HG02798 (cell line): Measurements from ENCODE around the gene LILRA6.
"Not testable (repeated sequence)": the region's sequence is repeated elsewhere in the genome, so short reads cannot be mapped to it uniquely, and the experiment has no call there.

Experiments
- ATAC-seq: cut with Tn5 transposase; IDR thresholded peaks from one replicate; pipeline ENCODE4 v1.9.1; 2021; ENCODE audit warnings: mild to moderate bottlenecking; ENCODE audit not compliant: unreplicated experiment, poor library complexity

Gene LILRA6

DNA sequence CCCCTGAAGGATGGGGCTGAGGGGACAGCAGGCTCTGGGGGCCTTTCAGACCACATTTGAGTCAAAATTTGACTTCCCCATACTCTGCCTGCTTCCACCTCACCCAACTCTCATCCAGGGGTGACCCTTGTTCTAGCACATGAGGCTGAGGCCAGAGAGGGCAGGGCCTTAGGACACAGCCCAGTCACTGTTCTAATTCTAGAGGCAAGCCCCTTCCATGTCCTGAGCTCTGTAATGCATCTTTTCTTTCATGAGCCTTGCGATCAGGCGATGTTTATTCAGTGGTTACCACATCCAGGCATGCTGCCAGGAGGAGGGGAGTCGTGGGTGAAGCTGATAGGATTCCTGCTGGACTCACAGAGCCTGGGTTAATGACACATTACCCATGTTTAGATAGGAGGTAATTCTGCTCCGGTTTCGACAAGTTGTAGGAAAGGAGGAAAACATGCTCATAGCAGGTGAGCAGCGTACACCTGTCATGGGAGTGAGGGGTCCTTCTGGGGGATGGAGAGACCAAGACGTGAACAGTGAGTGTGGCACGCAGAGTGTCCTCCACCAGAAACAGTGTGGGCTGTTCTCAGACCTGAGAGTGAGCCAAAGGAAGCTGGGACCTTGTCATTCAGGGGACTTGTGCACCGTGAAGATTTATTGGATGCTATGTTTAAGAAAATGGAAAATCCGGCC lies 32.6 kb downstream of the LILRA6 start:
- no peak for ATAC-seq

DNA sequence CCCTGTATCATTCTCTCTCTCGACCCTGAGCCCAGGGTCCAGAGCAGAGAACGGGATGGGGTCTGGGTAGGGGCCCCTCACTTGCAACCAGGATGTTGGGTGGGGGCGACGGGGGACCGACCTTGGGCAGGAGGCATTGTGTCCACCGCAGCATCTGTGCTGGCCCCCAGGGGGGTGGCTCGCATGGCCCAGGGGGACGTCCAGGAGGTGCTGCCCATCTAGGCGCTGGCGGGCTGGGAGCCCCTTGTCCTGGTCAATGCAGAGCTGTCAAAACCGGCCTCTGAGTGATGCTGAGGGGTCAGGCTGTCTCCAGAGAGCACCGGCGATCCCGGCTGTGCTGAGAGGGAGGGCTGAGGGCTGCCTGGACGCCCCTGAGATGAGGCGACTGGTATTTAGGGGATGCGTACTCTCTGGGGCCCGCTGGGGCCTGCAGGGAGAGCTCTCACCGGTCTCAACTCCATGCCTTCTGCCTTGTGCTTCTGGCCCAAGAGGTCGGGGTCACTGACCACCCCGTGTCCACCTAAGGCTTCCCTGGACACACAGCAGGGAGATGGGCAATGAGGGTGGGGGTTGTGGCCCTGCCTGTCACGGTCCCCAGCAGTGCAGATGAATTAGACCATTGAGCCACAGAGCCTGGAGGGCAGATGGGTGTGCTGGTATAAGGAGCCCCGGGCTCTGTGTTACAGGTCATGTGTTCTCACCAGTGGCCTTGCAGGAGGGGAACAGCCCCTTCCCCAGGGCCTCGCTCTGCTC lies 33.4 kb downstream of the LILRA6 start:
- no peak for ATAC-seq

DNA sequence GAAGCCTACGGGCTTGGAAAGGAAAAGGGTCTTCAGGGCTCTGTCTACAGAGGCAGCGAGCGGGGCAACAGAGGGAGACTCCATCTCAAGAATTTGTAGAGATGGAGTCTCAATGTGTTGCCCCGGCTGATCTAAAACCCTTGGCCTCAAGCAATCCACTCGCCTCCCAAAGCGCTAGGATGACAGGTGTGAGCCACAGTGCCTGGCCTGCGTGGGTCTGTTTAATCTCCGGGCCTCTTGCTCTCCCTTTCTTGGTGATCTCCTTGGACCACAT lies 33.9 kb downstream of the LILRA6 start:
- ATAC-seq, result no peak

DNA sequence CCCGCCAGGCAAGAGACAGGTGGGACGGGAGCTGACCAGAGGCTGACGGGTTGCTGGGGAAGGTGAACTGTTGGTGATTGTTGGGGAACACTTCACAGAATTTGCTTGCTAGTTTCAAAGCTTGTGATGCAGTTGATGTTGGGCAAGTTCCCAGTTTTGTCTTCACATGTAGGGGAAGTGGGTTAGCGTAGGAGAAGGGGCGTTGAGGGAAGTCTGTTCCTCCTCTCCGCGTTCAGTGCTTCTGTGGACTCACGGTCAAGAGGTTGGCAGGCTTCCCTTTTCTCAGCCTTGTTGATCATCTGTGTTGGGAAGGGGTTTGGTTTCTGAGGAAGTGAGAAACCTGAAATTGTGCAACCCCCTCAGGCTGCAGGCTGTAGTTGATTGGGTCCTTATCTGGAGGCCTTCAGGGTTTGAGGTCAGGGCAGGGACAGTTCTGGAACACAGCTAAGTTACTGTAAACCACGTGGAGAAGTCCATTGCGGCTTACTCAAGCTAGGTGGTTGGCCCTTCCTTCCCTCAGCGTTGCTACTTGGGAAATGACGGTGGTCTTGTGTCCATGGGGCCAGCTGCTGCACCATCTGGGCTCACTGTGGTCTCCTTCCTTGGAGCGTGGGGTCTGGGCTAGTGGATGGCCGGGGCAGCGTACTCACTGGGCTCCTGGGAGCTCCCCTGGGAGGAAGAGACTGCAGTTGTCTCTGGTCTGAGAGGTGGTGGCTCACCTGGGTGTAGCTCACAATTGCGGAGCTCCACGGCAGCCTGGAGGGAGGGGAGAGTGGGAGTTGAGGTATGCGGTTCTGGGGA lies 34.4 kb downstream of the LILRA6 start:
- ATAC-seq, result peak; percentile 36

DNA sequence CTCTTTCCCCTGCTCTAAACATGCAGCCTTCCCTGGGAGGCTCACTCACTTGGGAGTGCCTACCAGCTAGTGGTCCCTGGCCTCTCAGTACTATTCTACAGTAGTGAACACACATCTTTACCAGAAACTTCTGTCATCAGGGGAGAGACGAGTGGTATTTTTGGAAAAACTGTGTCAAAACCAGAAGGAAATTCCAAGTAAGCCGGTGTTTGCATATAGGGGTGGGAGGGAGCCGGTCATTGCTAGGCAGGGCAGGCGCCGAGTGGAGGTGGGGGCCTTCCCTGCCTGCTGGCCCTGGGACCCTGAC lies 35.0 kb downstream of the LILRA6 start:
- ATAC-seq, result no peak

DNA sequence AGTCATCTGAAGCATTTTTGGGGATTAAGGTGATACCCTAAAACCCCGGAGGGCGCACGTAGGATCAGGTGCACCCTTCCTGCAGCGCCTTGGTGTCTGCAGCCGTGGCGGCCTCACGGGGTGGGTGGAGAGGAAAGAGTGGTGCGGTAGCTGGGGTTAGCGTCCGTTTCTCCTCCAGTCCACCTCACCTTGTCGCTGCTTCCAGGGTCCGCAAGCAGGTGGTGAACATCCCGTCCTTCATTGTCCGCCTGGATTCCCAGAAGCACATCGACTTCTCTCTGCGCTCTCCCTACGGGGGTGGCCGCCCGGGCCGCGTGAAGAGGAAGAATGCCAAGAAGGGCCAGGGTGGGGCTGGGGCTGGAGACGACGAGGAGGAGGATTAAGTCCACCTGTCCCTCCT lies 35.4 kb downstream of the LILRA6 start:
- not testable (repeated sequence) for ATAC-seq

DNA sequence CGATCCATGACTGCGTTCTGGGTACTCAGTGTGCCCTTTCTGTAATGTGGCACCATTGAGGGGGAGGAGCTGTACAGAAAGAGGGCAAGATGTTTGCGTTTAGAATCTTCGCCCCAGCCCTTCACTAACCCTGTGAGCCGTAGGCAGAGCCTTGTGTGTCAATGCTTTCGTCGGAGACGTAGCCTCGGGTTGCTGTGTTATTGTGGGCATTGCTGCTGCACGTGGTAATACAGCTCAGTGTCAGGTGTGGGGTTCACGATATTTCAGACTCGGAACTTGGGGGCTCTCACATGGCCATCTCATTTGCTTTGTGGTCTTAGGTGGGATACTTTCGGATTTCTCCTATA lies 35.8 kb downstream of the LILRA6 start:
- no peak for ATAC-seq

DNA sequence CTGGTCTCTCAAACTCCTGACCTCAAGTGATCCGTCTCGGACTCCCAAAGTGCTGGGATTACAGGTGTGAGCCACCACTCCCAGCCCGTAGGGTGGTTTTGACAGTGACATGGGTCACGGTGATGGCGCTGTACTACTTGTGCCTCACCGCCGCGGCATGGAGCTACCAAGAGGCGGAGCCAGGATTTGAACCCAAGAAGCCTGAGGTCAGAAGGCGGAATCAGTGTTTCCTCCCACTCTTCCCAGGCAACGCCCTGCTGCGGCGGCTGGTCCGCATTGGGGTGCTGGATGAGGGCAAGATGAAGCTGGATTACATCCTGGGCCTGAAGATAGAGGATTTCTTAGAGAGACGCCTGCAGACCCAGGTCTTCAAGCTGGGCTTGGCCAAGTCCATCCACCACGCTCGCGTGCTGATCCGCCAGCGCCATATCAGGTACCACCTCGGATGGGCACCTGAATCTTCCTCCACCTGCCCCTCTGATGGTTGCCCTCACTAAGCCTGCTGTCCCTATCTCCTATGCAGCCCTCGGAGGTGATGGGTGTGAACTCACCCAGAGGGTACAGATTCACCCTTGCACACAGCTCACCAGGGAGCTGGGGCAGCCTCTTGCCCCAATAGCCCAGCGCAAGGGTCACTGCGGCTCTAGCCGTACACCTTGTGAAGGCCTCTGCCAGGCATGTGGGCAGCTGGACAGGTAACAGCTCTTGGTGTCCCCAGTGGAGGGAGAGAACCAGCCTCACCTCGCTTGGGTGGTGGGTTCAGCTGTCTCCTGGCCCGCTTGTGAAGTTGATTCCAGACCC lies 36.4 kb downstream of the LILRA6 start:
- ATAC-seq, result no peak

DNA sequence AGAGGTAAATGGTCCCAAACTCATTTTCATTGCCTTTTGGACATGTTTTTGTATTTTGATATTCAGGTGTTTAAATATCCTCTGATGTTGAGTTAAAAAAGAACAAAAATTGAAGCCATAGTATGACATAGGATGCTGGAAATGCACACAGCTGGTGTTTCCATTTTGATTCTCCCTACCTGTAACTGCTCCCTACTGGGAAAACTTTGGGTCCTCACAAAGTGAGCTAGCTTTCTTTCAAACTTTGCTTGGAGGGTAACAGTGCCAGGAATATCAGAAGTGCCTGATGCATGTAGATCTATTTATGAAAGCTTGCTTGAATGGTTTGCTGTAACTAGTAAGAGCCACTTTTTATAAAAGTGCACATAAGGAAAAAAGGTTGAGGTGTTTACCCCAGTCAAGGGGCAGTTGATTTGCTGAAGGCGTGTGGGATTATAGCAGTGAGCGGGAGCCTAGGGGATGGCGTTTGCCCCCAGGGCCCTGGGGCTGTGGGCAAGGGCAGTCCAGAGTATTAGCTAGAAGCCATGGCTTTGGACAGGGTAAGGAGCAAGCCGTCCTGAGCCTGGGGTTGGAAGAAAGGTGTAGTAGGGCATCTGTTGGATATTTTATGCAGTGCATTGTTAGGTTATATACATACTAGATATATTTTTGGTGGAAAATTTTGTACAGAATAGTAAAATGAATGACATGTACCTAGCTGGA lies 37.7 kb downstream of the LILRA6 start:
- no peak for ATAC-seq

DNA sequence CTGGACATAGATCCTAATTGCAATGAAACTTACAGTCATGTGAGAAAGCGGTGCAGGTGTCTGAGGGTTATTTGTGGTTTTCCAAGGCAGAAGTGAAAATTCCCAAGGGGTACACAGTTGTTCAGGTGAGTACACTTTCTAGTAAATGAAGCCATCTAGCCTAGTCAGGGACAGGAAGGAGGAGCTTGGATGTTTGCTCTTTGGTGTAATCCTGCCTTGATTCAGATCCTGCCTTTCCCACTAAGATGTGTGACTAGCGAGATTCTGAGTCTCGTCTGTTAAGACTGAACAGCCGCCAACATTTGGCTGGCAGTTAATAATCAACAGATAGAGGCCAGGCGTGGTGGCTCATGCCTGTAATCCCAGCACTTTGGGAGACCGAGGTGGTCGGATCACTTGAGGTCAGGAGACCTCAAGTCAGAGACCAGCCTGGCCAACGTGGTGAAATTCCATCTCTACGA lies 39.4 kb downstream of the LILRA6 start:
- no peak for ATAC-seq

DNA sequence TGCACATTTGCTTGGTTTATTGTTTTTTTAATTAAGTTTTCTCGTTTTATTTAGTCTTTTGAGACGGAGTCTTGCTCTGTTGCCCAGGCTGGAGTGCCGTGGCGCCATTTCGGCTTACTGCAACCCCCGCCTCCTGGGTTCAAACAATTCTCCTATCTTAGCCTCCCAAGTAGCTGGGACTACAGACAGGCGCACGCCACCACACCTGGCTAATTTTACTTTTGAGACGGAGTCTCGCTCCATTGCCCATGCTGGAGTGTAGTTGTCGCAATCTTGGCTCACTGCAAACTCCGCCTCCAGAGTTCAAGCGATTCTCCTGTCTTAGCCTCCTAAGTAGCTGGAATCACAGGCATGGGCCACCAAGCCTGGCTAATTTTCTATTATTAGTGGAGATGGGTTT lies 40.6 kb downstream of the LILRA6 start:
- ATAC-seq, result no peak

DNA sequence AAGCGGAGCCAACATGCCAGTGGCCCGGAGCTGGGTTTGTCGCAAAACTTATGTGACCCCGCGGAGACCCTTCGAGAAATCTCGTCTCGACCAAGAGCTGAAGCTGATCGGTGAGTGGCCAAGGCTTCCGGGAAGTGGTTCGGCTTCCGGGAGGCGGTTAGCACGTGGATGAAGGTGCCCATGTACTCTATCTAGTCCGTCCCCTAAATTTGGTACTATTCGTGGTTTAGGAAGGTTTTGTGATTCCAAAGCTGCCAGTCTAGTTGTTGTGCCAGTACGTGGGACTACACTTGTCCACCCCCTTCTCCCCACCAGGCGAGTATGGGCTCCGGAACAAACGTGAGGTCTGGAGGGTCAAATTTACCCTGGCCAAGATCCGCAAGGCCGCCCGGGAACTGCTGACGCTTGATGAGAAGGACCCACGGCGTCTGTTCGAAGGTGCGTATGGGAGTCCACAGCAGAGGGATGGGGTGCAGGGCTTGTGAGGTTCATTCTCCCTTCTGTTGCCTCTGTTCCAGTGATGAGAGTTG lies 41.4 kb downstream of the LILRA6 start:
- no peak for ATAC-seq

DNA sequence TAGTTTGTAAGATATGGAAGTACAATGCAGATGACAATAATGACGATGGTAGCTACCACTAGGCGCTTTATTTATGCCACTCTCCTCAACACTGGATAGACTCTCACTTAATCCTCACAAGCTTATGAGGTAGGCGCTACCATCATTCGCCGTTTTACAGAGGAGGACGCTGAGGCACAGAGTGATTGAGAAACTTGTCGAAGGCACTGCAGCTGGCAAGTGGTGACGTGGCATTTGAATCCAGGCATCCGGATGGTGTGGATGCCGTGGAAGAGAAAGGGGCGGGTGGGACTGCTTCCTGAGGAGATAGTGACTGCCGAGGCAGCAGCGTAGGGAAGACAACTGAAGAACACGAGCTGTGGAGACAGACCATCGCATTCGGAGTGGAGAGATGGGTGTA lies 43.2 kb downstream of the LILRA6 start:
- ATAC-seq, result no peak

DNA sequence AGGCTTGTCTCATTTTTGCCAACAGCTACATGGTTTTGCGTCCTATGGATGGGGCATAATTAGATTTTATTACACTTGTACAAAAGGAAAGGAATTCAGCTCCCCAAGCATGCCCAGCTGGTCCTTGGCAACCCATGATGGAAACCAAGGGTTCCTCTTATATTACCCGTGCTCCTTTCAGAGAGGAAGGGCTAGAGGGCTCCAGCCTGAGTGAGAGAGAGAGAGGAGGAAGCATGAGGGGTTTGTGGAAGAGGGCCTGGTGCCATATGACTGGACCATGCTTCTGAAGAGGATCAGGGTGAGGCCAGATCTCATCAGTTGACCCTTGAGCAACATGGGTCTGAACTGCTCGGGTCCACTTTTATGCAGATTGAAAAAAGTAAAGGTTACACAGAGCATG lies 45.5 kb downstream of the LILRA6 start:
- ATAC-seq, result no peak

DNA sequence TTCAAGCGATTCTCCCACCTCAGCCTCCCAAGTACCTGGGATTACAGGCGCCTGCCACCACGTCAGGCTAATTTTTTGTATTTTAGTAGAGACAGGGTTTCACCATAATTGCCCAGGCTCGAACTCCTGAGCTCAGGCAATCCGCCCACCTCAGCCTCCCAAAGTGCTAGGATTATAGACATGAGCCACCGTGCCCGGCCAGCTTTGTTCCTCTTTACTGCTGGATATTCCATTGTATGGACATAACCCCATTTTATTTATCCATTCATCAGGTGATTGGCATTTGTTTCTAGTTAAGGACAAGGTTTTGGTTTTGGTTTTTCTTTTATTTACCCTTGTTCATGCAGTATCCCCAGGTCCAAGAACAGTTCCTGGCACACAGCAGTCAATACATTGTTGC lies 46.1 kb downstream of the LILRA6 start:
- ATAC-seq, result no peak

DNA sequence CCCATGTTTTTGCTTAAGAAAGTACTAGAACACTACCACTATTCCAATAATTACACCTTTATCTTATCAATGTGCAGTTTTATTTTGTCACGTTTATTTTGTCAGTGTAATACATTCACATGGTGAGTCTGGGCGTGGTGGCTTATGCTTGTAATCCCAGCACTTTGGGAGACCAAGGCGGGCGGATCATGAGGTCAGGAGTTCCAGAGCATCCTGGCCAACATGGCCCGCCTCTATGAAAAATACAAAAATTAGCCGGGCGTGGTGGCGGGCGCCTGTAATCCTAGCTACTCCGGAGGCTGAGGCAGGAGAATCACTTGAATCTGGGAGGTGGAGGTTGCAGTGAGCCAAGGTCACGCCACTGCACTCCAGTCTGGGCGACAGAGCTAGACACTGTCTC lies 48.1 kb downstream of the LILRA6 start:
- ATAC-seq, result not testable (repeated sequence)

DNA sequence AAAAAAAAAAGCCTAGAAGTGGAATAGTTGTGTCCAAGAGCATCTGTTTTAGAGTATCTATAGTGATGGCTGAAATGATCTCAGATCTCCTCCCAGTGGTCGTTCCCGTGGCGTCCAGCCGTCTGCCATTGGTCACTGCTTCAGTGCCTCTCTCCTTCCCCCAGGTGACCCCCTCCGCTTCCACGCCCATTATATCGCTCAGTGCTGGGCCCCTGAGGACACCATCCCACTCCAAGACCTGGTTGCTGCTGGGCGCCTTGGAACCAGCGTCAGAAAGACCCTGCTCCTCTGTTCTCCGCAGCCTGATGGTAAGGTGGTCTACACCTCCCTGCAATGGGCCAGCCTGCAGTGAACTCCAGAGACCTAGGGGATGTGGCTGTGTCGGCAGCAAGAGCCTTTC lies 49.6 kb downstream of the LILRA6 start:
- ATAC-seq, result no peak

DNA sequence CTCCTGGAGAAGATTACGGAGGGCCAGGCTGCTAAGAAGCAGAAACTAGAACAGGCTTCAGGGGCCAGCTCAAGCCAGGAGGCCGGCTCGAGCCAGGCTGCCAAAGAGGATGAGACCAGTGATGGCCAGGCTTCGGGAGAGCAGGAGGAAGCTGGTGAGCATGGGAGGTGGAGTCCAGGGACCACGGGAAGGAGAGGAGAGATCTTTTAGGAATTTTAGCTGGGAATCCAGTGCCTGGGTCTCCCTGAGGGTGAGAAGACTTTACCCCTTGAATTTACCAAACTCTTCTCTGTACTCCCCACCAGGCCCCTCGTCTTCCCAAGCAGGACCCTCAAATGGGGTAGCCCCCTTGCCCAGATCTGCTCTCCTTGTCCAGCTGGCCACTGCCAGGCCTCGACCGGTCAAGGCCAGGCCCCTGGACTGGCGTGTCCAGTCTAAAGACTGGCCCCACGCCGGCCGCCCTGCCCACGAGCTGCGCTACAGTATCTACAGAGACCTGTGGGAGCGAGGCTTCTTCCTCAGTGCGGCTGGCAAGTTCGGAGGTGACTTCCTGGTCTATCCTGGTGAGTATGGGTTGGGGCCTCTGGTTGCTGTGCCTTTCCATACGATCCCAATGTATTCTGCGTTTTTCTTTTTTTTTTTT lies 50.7 kb downstream of the LILRA6 start:
- ATAC-seq, result no peak

DNA sequence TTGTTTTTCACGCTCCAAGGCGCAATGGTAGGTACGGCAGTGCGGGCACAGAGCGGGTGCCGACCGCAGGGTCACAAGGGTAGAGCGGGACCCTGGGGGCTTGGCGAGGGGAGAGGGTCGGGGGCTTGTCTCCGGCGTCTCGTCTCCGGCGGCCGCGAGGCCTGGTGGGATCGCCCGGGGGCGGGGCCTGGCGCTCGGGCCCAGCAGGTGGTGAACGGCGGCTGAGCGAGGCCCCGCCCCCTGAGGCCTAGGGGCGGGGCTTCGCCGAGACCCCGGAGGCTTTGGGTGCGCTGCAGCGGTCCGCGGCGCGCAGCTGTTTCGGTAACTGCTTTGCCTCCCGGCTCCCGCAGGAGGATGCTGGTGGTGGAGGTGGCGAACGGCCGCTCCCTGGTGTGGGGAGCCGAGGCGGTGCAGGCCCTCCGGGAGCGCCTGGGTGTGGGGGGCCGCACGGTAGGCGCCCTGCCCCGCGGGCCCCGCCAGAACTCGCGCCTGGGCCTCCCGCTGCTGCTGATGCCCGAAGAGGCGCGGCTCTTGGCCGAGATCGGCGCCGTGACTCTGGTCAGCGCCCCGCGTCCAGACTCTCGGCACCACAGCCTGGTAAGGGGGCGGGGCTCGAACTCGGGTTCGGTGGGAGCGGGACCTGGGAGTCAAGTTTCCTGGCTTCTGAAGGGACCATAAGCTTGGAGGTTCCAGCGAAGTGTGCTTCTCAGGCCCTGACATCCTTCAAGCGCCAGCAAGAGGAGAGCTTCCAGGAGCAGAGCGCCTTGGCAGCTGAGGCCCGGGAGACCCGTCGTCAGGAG lies 51.4 kb downstream of the LILRA6 start, which contains the start of gene TSEN34:
TSS of gene TSEN34 (plus strand) at position 298 of the 800 bp plus-strand sequence. CDS start at position 355, 57 bp downstream.
- ATAC-seq, result peak; percentile 28
